Ishikawa (cell line): Measurements from ENCODE around the gene URGCP.

Source experiments
- CEBPB ChIP-seq: IDR thresholded peaks from 2 replicates; pipeline ENCODE4 v1.6.1; 2012
- CREB1 ChIP-seq: IDR thresholded peaks from 2 replicates; pipeline ENCODE4 v1.6.1; 2012; ENCODE audit warnings: low read depth
- EGR1 ChIP-seq: IDR thresholded peaks from 2 replicates; pipeline ENCODE4 v1.6.1; 2012
- EP300 ChIP-seq: IDR thresholded peaks from 2 replicates; pipeline ENCODE4 v1.6.1; 2012; ENCODE audit warnings: borderline replicate concordance
- FOXM1 ChIP-seq: IDR thresholded peaks from 2 replicates; pipeline ENCODE4 v1.6.1; 2012; ENCODE audit warnings: low read depth, borderline replicate concordance
- NFIC ChIP-seq: IDR thresholded peaks from 2 replicates; pipeline ENCODE4 v1.6.1; 2012
- RAD21 ChIP-seq: IDR thresholded peaks from 2 replicates; pipeline ENCODE4 v1.6.1; 2012; ENCODE audit warnings: low read depth
- REST ChIP-seq: IDR thresholded peaks from 2 replicates; pipeline ENCODE4 v1.6.1; 2012; ENCODE audit warnings: low read depth, mild to moderate bottlenecking
- TAF1 ChIP-seq: IDR thresholded peaks from 2 replicates; pipeline ENCODE4 v1.6.1; 2012; ENCODE audit warnings: low read depth, mild to moderate bottlenecking
- TCF12 ChIP-seq: IDR thresholded peaks from 2 replicates; pipeline ENCODE4 v1.6.1; 2012; ENCODE audit warnings: low read depth
- TEAD4 ChIP-seq: IDR thresholded peaks from 2 replicates; pipeline ENCODE4 v1.6.1; 2012
- USF1 ChIP-seq: IDR thresholded peaks from 2 replicates; pipeline ENCODE4 v1.6.1; 2012
- YY1 ChIP-seq: IDR thresholded peaks from 2 replicates; pipeline ENCODE4 v1.6.1; 2012; ENCODE audit warnings: low read depth
- ZBTB7A ChIP-seq: IDR thresholded peaks from 2 replicates; pipeline ENCODE4 v1.6.1; 2012; ENCODE audit warnings: low read depth

- no peak for TF ChIP-seq EP300
- TF ChIP-seq CREB1: no peak
- TF ChIP-seq FOXM1: no peak
- no peak for TF ChIP-seq RAD21
- no peak for TF ChIP-seq TCF12
- TF ChIP-seq REST: no peak
- TF ChIP-seq YY1: no peak
- no peak for TF ChIP-seq EGR1
- no peak for TF ChIP-seq CEBPB
- TF ChIP-seq TAF1: no peak
- no peak for TF ChIP-seq TEAD4
- TF ChIP-seq NFIC: no peak
- TF ChIP-seq ZBTB7A: no peak
- no peak for TF ChIP-seq USF1
These were observed 36.1 kb downstream of the URGCP start for GRCh38 chr7:43870316-43870715.
